Smooth muscle cell of the pulmonary artery (primary cell): ENCODE measurements around the gene NPC1L1. TPM values are rescaled to one million over a fixed set of nuclear protein-coding genes. Genes with fewer than 3 reads are reported as not detected.

Experiments used
- total RNA-seq: library from RNA; depleted of rRNA; stranded (reverse); fragments of >200 nt; gene quantifications from 2 replicates; pipeline ENCODE4 v1.2.3, GENCODE V29; 2014

The NPC1L1 gene
- 0.07 and 0.13 TPM in 2 replicates for total RNA-seq

GRCh38 chr7:44541028-44541869, at the start of gene NPC1L1:
Gene NPC1L1 (minus strand): TSS chr7:44541330. CDS start chr7:44541259, 71 bp downstream.

GRCh38 chr7:44581879-44582603, 40.9 kb upstream of the NPC1L1 start, which contains the start of gene TMED4:
Gene TMED4 (minus strand): TSS chr7:44582231. CDS start chr7:44582206, 25 bp downstream.

GRCh38 chr7:44573464-44574286, 32.5 kb upstream of the NPC1L1 start, which contains the start of gene DDX56:
Gene DDX56 (minus strand): TSS chr7:44573908. CDS start chr7:44573895, 13 bp downstream.

GRCh38 chr7:44490351-44491200, 50.6 kb downstream of the NPC1L1 start, which contains the start of gene NUDCD3:
Gene NUDCD3 (minus strand): TSS chr7:44490658. CDS start chr7:44490600, 58 bp downstream.

Other genes starting within 250 kb of the NPC1L1 start
- 0.26 and 0.63 TPM in 2 replicates for gene CAMK2B, start 215.7 kb downstream of the NPC1L1 start, total RNA-seq
- gene NUDCD3, start 50.7 kb downstream of the NPC1L1 start, total RNA-seq, result 113 and 176 TPM in 2 replicates
- 41.9 and 47.3 TPM in 2 replicates for gene DDX56, start 32.6 kb upstream of the NPC1L1 start, total RNA-seq
- 106 and 121 TPM in 2 replicates for gene TMED4, start 40.9 kb upstream of the NPC1L1 start, total RNA-seq
- 114 and 138 TPM in 2 replicates for gene OGDH, start 65.3 kb upstream of the NPC1L1 start, total RNA-seq
- gene ZMIZ2, start 207.5 kb upstream of the NPC1L1 start, total RNA-seq, result 13.1 and 24.3 TPM in 2 replicates